K562 (cell line): ENCODE data around the gene RGS7BP. TPM values are rescaled to one million over a fixed set of nuclear protein-coding genes. Genes with fewer than 3 reads are reported as not detected.

Experiments
- ATAC-seq: fragments of 200-7000 bp; cut with Tn5 transposase; 3 replicates; pipeline ENCODE4 v1.9.1; 2020; ENCODE audit warnings: moderate library complexity
- BruUV-seq: library from RNA; stranded (reverse); fragments of 400-500 nt; replicated peaks from 2 replicates; lab custom pipeline; 2021; lab: Mats Ljungman, UMichigan
- CTCF ChIA-PET: fragments of 300-600 bp; formaldehyde crosslinking; extraction: SDS; loops from one replicate; lab custom pipeline; 2021; ENCODE audit warnings: low intra/inter-chr PET ratio; lab: Yijun Ruan, JAX
- POLR2A ChIA-PET: fragments of 300-600, 350-650 bp; sonication (Branson Sonifier 250); formaldehyde crosslinking; extraction: SDS; loops from one replicate; lab custom pipeline; 2021; ENCODE audit warnings: antibody characterized with exemption, inconsistent platforms; lab: Yijun Ruan, JAX
- DNase-seq, 4 experiments: peaks; one replicate each; pipeline versions ENCODE4 v3.0.0 to v3.0.0-alpha.2; 2011 to 2018; ENCODE audit warnings: low spot score in 3 of 4, mixed read lengths in 3 of 4; ENCODE audit errors: extremely low read depth in 1 of 4
- FAIRE-seq: peaks from 2 replicates; lab custom pipeline; 2011; peaks lifted over from hg19 to GRCh38; lab: Jason Lieb, UNC
- H2AFZ ChIP-seq: 2 replicates; pipeline ENCODE4 v1.6.0; 2011; ENCODE audit warnings: low read depth, low read length, control low read depth, inconsistent platforms
- H3K27ac ChIP-seq: fragments of 200-600 bp; 3 replicates; pipeline ENCODE4 v1.8.0; 2011; ENCODE audit warnings: low read depth, mild to moderate bottlenecking, control low read depth, inconsistent platforms, low read length, moderate library complexity, mixed read lengths; ENCODE audit errors: extremely low read depth
- H3K27me3 ChIP-seq, 2 experiments: fragments of 300-600 bp in 1 of 2; 2 replicates in 1 of 2; 3 replicates in 1 of 2; pipeline versions ENCODE4 v1.6.0 to v1.8.0; 2011; ENCODE audit warnings: inconsistent platforms in 2 of 2, low read length in 2 of 2, mild to moderate bottlenecking in 1 of 2, mixed read lengths in 1 of 2, moderate library complexity in 1 of 2; ENCODE audit not compliant: control insufficient read depth in 2 of 2, insufficient read depth in 2 of 2
- H3K36me3 ChIP-seq: fragments of 300-600 bp; 3 replicates; pipeline ENCODE4 v1.8.0; 2011; ENCODE audit warnings: mild to moderate bottlenecking, low read length, inconsistent platforms; ENCODE audit not compliant: control insufficient read depth, insufficient read depth
- H3K4me1 ChIP-seq, 2 experiments: fragments of 200-600 bp in 1 of 2; replicated peaks in 1 of 2; 2 replicates in 1 of 2; 3 replicates in 1 of 2; pipeline versions ENCODE4 v1.5.1 to v1.8.0; 2011; ENCODE audit warnings: inconsistent platforms in 2 of 2, low read length in 2 of 2, mild to moderate bottlenecking in 1 of 2, mixed read lengths in 1 of 2, moderate library complexity in 1 of 2; ENCODE audit not compliant: control insufficient read depth in 2 of 2, insufficient read depth in 2 of 2
- H3K4me2 ChIP-seq: 2 replicates; pipeline ENCODE4 v1.6.1; 2011; ENCODE audit warnings: low read length, control low read depth, inconsistent platforms, mixed read lengths; ENCODE audit not compliant: insufficient read depth
- H3K4me3 ChIP-seq: fragments of 200-600 bp; sonication (generic), shearing (Covaris generic); 2 replicates; pipeline ENCODE4 v1.5.1; 2016; ENCODE audit warnings: control low read depth, inconsistent platforms
- H3K79me2 ChIP-seq: fragments of 200-600 bp; 3 replicates; pipeline ENCODE4 v1.8.0; 2011; ENCODE audit warnings: low read length, inconsistent platforms; ENCODE audit not compliant: control insufficient read depth, insufficient read depth
- H3K9ac ChIP-seq, 2 experiments: 2 replicates each; pipeline versions ENCODE4 v1.6.0 to v1.6.1; 2011; ENCODE audit warnings: low read depth in 2 of 2, low read length in 2 of 2, control low read depth in 1 of 2, inconsistent platforms in 1 of 2, mild to moderate bottlenecking in 1 of 2, mixed read lengths in 1 of 2; ENCODE audit not compliant: insufficient read depth in 1 of 2
- H3K9me1 ChIP-seq: one replicate; pipeline ENCODE4 v1.6.0; 2011; ENCODE audit warnings: inconsistent platforms, mild to moderate bottlenecking, low read length, moderate library complexity; ENCODE audit not compliant: control insufficient read depth, insufficient read depth
- H3K9me3 ChIP-seq: replicated peaks from 2 replicates; pipeline ENCODE4 v1.5.1; 2011; ENCODE audit warnings: low read depth, low read length, inconsistent platforms; ENCODE audit not compliant: control insufficient read depth, insufficient read depth
- H4K20me1 ChIP-seq: replicated peaks from 2 replicates; pipeline ENCODE4 v1.6.1; 2011; ENCODE audit warnings: low read length, inconsistent platforms, mixed read lengths; ENCODE audit not compliant: control insufficient read depth, insufficient read depth
- PRDM10 ChIP-seq: fragments of 450-650 bp; IDR thresholded peaks from 2 replicates; pipeline ENCODE4 v1.6.1; 2018; ENCODE audit not compliant: partially characterized antibody
- PTBP1 ChIP-seq: fragments of 200-400 bp; formaldehyde crosslinking; IDR thresholded peaks from 2 replicates; pipeline ENCODE4 v1.6.1; 2017; ENCODE audit warnings: low read depth, low read length
- WGBS: fragments of 100-300 bp; shearing (Covaris generic); methylation state at CpG from one replicate; pipeline ENCODE4 v1.1.6; 2016; ENCODE audit warnings: low coverage, mixed read lengths; ENCODE audit not compliant: insufficient coverage; ENCODE audit errors: missing lambda C conversion rate; 5-methylcytosine and 5-hydroxymethylcytosine counted together
- in situ Hi-C: fragments of 300-500 bp; cut with MboI; formaldehyde crosslinking; loops from 4 replicates; pipeline ENCODE4 v1.15.0; 2018; ENCODE audit warnings: inconsistent platforms, mixed read lengths
- intact Hi-C: fragments of 100-400 bp; cut with micrococcal nuclease; formaldehyde crosslinking; loops from 2 replicates; pipeline ENCODE4 v1.14.2; 2022
- polyA plus RNA-seq, 8 experiments: library from polyadenylated mRNA; depleted of rRNA in 4 of 8; stranded (reverse) in 5 of 8; unstranded in 3 of 8; fragments of >200 nt; fragmentation: Nextera tagmentation in 2 of 8; fragmentation: Illumina TruSeq in 1 of 8; extraction: Ambion mirVana in 2 of 8; extraction: Trizol in 1 of 8; gene quantifications; 2 replicates each; pipeline versions ENCODE4 v1.2.1 to v1.2.3, GENCODE V29; 2011 to 2014; ENCODE audit warnings: inconsistent platforms in 1 of 8, missing spikeins in 1 of 8
- total RNA-seq, 7 experiments: library from RNA; depleted of rRNA in 6 of 7; stranded (reverse); fragments of >200 nt in 6 of 7; fragmentation: Illumina TruSeq in 2 of 7; extraction: Trizol in 2 of 7; gene quantifications; 2 replicates each; pipeline versions ENCODE4 v1.2.1 to v1.2.3, GENCODE V29; 2011 to 2021; ENCODE audit warnings: low replicate concordance in 1 of 7

RGS7BP gene
- total and polyA plus RNA-seq, 9 of the 15 experiments (the other 6 are each of a cell fraction or from before 2014, with no cell fraction given): not detected

GRCh38 chr5:64532657-64533056 lies 26.8 kb downstream of the RGS7BP start:
- DNase-seq (no peak), ATAC-seq (no peak), FAIRE-seq (no peak)
- BruUV-seq: no TSS peak
- POLR2A ChIA-PET: no interaction called here
- Histone ChIP-seq H2AFZ (no peak overlapping the region), H3K4me2 (no peak overlapping the region), H3K4me1 (no peaks in the 10 kb centered on the region), H3K27me3 (no peaks in the 10 kb centered on the region), H3K9ac (no peak overlapping the region), H3K4me3 (no peak overlapping the region), H3K9me3 (no peaks in the 10 kb centered on the region), H3K27ac (no peak overlapping the region), H4K20me1 (no peaks in the 10 kb centered on the region), H3K79me2 (no peaks in the 10 kb centered on the region), H3K36me3 (no peaks in the 10 kb centered on the region), H3K9me1 (no peaks in the 10 kb centered on the region)
- 0% methylated on average over 2 of the region's 2 CpGs for WGBS
- CTCF ChIA-PET: no interaction called here
- intact Hi-C loops (no loop called here), in situ Hi-C loops (no loop called here)
- no peak for TF ChIP-seq PRDM10
- TF ChIP-seq PTBP1: no peak
